GM10266 (cell line): ENCODE results near the gene ORAI3.

Source experiments
- DNase-seq: peaks from one replicate; pipeline ENCODE4 v3.0.0; 2012; ENCODE audit errors: extremely low spot score
- TF ChIP-seq, protein P1 (sequence below): IDR thresholded peaks from 2 replicates; pipeline ENCODE4 v1.5.1; 2012; ENCODE audit warnings: mild to moderate bottlenecking, low read depth; ENCODE audit not compliant: control insufficient read depth, insufficient read depth; ENCODE audit errors: missing control alignments

Gene ORAI3

DNA sequence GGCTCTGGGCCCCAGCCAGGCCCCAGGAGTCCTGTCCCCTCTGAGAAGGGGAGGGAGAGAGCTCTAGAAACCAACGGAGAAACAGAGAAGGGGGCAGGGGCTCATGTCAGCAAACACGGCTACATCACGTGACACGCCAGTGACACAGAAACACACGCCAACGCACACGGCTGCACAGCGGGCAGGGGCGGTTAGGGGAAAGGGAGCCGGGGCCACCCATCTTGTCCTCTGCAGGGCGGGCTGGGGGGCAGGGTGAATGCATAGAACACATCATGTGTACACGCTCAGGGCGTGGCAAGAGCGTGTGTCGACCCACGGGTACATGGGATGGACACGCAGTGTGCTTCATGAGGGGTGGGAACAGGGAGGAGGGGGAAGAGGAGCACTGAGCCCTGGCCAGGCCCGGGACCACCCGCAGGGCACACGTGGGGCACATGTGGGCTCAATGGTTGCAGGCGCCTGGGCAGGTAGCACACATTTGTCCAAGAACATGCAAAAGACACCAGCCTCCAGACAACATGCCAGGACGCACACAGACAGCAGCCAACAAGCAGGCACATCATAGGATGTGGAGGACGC lies 40.7 kb downstream of the ORAI3 start:
- TF ChIP-seq, protein P1, sequence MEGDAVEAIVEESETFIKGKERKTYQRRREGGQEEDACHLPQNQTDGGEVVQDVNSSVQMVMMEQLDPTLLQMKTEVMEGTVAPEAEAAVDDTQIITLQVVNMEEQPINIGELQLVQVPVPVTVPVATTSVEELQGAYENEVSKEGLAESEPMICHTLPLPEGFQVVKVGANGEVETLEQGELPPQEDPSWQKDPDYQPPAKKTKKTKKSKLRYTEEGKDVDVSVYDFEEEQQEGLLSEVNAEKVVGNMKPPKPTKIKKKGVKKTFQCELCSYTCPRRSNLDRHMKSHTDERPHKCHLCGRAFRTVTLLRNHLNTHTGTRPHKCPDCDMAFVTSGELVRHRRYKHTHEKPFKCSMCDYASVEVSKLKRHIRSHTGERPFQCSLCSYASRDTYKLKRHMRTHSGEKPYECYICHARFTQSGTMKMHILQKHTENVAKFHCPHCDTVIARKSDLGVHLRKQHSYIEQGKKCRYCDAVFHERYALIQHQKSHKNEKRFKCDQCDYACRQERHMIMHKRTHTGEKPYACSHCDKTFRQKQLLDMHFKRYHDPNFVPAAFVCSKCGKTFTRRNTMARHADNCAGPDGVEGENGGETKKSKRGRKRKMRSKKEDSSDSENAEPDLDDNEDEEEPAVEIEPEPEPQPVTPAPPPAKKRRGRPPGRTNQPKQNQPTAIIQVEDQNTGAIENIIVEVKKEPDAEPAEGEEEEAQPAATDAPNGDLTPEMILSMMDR = no peak
- no peak for DNase-seq

DNA sequence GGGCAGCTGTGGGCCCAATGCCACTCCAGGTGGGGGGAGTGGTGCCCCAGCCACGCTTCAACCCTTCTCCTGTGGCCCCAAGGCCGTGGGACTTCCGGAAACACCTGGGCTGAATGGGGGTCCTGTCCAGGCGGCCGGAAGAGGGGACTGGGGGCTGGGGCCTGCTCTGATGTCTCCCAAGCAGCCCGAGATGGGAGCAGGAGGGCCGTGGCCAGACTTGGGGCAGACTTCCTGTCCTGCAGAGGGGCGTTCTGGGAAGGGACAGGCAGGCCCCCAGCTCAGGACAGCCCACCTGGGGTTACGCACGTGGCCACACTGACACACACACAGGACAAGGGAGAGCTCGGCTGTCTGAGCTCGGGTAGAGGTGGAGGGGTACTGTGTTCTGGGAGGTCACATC lies 41.2 kb downstream of the ORAI3 start:
- DNase-seq = no peak
- TF ChIP-seq, protein P1 = no peak

DNA sequence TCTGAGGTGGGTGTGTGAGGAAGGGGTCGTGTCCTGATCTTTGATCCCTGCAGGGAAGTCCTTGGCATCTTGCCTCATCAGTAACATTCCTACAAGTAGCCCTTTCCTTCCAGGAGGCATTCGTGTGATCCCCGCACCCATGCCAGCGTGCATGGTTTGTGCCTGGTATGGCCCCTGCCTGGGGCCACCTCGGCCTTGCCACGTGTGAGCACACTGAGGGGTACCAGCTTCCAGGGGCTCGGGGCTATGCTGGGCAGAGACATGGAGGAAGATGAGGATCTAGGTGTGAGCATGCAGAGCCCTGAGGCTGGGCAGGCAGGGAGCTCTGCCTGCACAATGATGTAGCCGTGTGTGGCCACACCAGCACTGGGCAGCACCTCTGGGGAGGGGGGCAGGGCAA lies 42.2 kb downstream of the ORAI3 start:
- DNase-seq = no peak

DNA sequence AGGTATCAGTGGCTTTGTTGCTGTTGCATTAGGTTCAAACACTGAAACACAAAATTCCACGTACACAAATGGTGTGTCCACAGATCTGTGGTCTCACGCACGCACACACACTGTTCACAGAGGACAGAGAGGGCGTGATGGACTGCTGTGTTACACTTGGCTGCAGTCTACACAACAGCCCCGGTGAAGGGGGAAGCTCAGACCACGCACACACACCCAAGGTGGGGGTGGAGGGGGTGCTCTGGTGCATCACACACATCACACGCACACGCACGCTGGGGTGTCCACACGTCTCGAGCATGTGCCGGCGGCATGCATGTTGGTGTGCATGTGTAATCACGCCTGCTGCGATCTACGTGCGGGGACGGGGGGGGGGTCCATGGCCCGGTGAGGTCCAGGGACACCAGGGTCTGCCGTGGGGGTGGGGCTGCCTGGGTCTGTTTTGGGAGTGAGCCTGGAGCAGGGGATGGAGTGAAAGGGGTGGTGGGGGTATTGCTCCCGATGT lies 43.5 kb downstream of the ORAI3 start:
- TF ChIP-seq, protein P1 = no peak
- DNase-seq = no peak

More for the DNA sequence above, 42.2 kb downstream of the ORAI3 start:
- TF ChIP-seq, protein P1 = no peak

DNA sequence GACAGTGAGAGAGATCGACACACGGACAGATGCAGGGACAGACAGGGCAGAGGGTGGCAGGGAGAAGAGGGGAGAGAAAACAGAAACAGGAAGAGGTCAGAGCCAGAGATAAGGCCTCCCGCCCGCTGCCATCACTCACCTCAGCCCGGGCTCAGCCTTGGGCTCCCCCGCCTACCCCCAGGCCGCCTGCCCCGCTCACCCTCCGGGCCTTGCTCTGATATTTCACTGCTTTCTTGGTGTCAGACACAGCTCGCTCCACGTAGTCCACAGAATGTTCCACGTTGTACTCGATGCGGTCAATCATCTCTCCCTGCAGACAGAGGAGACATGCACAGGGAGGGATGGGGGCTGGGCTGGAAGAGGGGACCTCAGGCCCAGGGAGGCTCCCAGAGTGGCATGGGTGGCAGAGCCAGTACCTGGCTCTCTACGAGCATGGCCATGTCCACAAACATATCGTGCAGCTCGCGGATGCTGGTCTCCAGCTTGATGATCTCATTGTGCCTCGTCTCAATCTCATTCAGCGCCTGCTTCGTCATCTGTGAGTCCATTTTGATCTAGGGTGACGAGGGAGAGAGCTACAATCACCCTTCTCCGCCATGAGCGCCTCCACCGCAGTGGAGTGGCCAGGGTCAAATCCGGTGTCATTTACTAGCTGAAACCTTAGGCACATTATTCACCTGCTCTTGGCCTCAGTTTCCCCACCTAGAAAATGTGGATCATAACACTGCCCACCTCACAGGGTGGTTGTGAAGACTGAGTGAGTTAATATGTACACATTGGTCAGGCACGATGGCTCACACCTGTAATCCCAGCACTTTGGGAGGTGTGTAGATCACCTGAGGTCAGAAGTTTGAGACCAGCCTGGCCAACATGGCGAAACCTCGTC lies 44.3 kb downstream of the ORAI3 start:
- DNase-seq = no peak
- TF ChIP-seq, protein P1 = no peak

DNA sequence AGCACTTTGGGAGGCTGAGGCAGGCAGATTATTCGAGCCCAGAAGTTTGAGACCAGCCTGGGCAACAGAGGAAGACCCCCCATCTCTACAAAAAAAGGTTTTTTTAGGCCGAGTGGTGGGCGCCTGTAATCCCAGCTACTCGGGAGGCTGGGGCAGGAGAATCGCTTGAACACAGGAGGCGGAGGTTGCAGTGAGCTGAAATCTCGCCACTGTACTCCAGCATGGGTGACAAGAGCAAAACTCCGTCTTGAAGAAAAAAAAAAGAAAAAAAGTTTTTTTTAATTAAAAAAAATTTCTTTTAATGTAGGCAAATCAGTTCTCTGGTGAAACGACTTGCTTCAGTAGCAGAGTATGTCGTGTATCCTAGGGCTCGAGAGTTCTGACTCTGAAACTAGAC lies 47.1 kb downstream of the ORAI3 start:
- TF ChIP-seq, protein P1 = no peak
- no peak for DNase-seq
